Right lobe of liver (tissue), 6 donors: ENCODE measurements around the gene ATF3. TPM values are rescaled to one million over a fixed set of nuclear protein-coding genes. Genes with fewer than 3 reads are reported as not detected.

ENCODE experiments used
- ATAC-seq, 4 donors: fragments of 200-7000 bp; cut with Tn5 transposase; one replicate each; pipeline ENCODE4 v1.9.1; 2020; ENCODE audit warnings: mild to moderate bottlenecking in 4 of 4, moderate library complexity in 4 of 4
- DNase-seq, 3 donors: peaks; one replicate each; pipeline ENCODE4 v3.0.0-alpha.2; 2020
- H3K27ac ChIP-seq, 3 donors: fragments of 200-600 bp; one replicate each; pipeline ENCODE4 v1.8.0; 2022
- H3K27me3 ChIP-seq, 2 donors: fragments of 200-600 bp; one replicate each; pipeline ENCODE4 v1.8.0; 2022
- H3K36me3 ChIP-seq, 4 donors: fragments of 200-600 bp; sonication (generic) in 1 of 4; one replicate each; pipeline versions ENCODE4 v1.5.1 to v1.8.0; 2017 to 2022; ENCODE audit warnings: control low read depth in 1 of 4
- H3K4me1 ChIP-seq, 4 donors: fragments of 200-600 bp; sonication (generic) in 1 of 4; one replicate each; pipeline versions ENCODE4 v1.5.1 to v1.8.0; 2017 to 2022; ENCODE audit warnings: control low read depth in 1 of 4
- H3K4me3 ChIP-seq, 3 donors: fragments of 200-600 bp; one replicate each; pipeline ENCODE4 v1.8.0; 2022
- H3K9me3 ChIP-seq, 4 donors: fragments of 200-600 bp; sonication (generic) in 1 of 4; one replicate each; pipeline versions ENCODE4 v1.5.1 to v1.8.0; 2017 to 2022; ENCODE audit warnings: control low read depth in 1 of 4
- POLR2A ChIP-seq: fragments of 450-650 bp; IDR thresholded peaks from one replicate; pipeline ENCODE4 v1.6.1; 2017; ENCODE audit warnings: antibody characterized with exemption, mild to moderate bottlenecking
- WGBS: methylation state at CpG from one replicate; pipeline ENCODE4 v1.1.6; 2018; ENCODE audit warnings: low coverage, low lambda C conversion rate; ENCODE audit not compliant: insufficient coverage; ENCODE audit errors: missing lambda C conversion rate; 5-methylcytosine and 5-hydroxymethylcytosine counted together
- intact Hi-C, 2 donors: fragments of 100-400 bp; cut with DNase I; formaldehyde crosslinking; loops; one replicate each; pipeline versions ENCODE4 v1.11.2 to v1.14.1; 2022
- total RNA-seq, 6 experiments: library from RNA; depleted of rRNA in 2 of 6; stranded (reverse); fragments of >200 nt in 2 of 6; fragmentation: NEBNext Ultra II Directional in 3 of 6; extraction: Animal tissue kit (Norgen Biotek cat#: 25700) in 3 of 6; gene quantifications; one replicate each; pipeline versions ENCODE4 v1.1.0 to v1.2.4, GENCODE V29; 2016 to 2023
- TF ChIP-seq, protein P1 (sequence below), 4 donors: fragments of 200-600 bp in 3 of 4; fragments of 450-650 bp in 1 of 4; IDR thresholded peaks; one replicate each; pipeline versions ENCODE4 v1.5.1 to v1.8.0; 2016 to 2022; ENCODE audit warnings: antibody characterized with exemption in 4 of 4, mild to moderate bottlenecking in 2 of 4
- donor health status: DM: no; HTN: yes; CAD: no.
- donor health status: DM: no; HTN: no; CAD: no.
- donor health status: DM: no; HTN: no; CAD: no.
- donor health status: DM: no; HTN: yes; CAD: no.
- donor health status: DM: no; HTN: yes; CAD: no.

Gene ATF3
- total RNA-seq, 6 experiments from 2014 or later = 3.7 to 77.2 (median 15.1) TPM

DNA sequence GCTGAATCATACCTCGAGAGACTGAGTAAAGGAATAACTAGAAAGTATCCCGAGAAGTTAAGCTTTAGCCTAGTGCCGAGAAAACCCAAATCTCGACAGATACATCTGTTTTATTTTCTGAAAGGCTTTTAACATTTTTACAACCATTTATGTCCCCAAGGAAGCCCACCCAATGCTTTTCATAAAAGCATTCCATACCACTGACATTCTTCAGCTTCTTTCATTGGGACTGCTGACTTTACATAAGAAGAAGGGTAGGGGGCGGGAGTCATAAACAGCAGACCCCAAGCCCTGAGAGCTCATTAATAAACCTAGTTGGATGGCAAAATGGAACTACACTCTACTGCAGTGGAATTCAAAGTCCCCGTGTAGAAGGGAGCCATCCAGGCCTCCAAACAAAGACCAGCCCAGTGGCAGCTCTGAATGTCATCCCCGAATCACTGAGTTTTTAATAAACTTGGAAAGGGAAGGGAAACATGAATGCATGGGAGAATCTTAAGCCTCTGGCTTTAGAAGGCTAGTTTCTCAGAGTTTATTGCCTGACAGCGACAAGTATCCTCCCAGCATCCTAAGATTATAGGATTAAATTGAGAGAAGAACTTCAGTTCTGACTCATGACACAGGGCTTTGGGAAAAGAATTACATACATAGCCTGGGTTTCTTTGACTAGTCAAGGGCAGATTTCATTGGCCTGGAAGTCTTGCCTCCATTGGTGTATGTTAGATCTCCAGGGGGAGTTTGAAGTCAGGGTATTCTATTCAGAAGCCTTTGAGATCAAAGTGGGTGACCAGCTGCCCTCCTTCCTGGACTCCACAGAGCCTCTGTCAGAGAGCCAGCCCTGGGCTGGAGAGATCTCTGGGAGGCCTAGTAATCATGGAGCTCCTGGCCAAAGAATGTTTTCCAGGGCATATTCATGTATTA lies 3.7 kb downstream of the ATF3 start:
- intact Hi-C loops = no loop called here
- peaks cover 0 to 17% (median 2%) of the 10 kb centered on the region in 4 donors for H3K4me1 ChIP-seq
- H3K27ac ChIP-seq = no peak overlapping the region
- no peak overlapping the region for H3K4me3 ChIP-seq
- ATAC-seq (no peak), DNase-seq (no peak)
- peaks cover 4 to 21% (median 10%) of the 10 kb centered on the region in 4 donors for H3K36me3 ChIP-seq
- no peaks in the 10 kb centered on the region for H3K27me3 ChIP-seq
- WGBS = 60% methylated on average over 5 of the region's 8 CpGs
- no peaks in the 10 kb centered on the region for H3K9me3 ChIP-seq
- TF ChIP-seq, protein P1, sequence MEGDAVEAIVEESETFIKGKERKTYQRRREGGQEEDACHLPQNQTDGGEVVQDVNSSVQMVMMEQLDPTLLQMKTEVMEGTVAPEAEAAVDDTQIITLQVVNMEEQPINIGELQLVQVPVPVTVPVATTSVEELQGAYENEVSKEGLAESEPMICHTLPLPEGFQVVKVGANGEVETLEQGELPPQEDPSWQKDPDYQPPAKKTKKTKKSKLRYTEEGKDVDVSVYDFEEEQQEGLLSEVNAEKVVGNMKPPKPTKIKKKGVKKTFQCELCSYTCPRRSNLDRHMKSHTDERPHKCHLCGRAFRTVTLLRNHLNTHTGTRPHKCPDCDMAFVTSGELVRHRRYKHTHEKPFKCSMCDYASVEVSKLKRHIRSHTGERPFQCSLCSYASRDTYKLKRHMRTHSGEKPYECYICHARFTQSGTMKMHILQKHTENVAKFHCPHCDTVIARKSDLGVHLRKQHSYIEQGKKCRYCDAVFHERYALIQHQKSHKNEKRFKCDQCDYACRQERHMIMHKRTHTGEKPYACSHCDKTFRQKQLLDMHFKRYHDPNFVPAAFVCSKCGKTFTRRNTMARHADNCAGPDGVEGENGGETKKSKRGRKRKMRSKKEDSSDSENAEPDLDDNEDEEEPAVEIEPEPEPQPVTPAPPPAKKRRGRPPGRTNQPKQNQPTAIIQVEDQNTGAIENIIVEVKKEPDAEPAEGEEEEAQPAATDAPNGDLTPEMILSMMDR (IDR thresholded peaks at IDR 0.05) = no peak
- no peak for TF ChIP-seq POLR2A

DNA sequence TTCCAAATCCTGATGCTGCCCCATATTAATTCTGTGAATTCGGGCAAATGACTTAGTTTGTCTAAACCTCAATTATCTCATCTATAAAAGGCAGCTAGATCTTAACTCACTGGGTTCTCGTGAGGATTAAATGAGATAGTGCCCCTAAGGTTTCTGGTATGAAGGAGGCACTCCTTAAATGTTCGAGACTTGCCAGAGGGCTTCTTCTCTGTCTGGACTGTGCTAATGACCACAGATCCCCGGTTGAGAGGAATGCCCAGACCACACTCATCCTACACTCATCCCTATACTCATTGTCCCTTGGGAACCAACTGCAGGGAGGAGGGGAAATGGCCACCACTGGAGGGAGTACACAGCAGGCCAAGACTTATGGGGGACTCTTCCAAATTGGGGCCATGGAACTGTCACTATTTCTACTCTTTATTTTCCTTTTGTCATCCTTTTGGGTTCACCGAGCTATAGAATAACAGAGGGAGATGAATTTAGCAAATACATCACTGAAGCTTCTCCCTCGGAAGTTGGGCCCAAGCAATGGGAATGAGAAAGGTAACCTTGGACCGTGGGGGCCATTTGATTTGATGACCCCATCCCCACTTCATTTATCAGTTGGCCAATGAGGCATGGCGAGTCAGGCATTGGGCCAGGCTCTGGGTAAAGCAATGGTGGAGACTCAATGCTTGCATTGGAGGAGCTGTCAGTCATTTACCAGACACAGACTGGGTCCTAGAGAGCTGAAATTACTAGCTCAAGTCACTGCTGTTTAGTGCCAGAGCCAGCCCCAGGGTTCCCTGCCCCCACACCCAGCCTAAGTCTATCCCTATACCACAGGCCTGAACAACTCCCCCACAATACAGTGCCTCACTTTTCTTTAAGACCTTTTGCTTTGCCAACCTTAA lies 5.1 kb downstream of the ATF3 start:
- TF ChIP-seq, protein P1 (IDR thresholded peaks at IDR 0.05) = no peak
- no peak for TF ChIP-seq POLR2A
- no peaks in the 10 kb centered on the region for H3K9me3 ChIP-seq
- no peak for ATAC-seq
- no peaks in the 10 kb centered on the region for H3K27me3 ChIP-seq
- peaks cover 0 to 17% (median 2%) of the 10 kb centered on the region in 4 donors for H3K4me1 ChIP-seq
- no peak overlapping the region for H3K27ac ChIP-seq
- 97% methylated on average over 7 of the region's 8 CpGs for WGBS
- H3K36me3 ChIP-seq = peaks cover 9 to 33% (median 13%) of the 10 kb centered on the region in 4 donors
- intact Hi-C loops = no loop called here
- no peak for DNase-seq
- no peak overlapping the region for H3K4me3 ChIP-seq

DNA sequence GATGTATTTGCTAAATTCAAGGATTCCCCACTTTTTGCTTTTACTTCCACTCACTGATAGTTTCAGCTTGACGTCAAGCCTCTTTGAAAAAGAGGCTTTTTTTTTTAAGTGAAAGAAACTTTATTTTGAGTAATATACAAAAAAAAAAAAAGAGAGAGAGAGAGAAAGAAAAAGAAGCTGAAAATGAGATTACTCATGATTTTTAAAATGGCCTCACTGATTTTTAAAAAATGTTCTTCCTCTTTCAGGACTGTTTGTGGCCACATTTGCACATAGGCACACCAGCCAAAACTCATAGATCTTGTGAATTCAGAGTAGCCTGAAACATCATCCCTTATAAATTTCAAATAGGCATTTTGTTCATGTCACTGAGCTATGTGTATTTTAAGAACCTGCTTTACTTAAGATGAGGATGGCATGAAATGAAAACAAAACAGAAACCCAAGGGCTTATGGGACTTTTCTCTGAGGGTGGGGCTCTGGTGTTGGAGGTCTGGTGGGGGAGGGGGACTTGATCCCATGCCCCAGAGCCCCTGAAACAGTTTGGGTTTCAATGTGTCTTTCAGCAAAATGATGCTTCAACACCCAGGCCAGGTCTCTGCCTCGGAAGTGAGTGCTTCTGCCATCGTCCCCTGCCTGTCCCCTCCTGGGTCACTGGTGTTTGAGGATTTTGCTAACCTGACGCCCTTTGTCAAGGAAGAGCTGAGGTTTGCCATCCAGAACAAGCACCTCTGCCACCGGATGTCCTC lies 6.1 kb downstream of the ATF3 start:
- Histone ChIP-seq H3K4me1 (peaks cover 0 to 17% (median 2%) of the 10 kb centered on the region in 4 donors), H3K4me3 (no peak overlapping the region), H3K27me3 (no peaks in the 10 kb centered on the region), H3K36me3 (peaks cover 9 to 43% (median 18%) of the 10 kb centered on the region in 4 donors), H3K9me3 (no peaks in the 10 kb centered on the region), H3K27ac (no peak overlapping the region)
- DNase-seq (no peak), ATAC-seq (no peak)
- intact Hi-C loops = no loop called here
- WGBS = 81% methylated on average over 3 of the region's 5 CpGs
- TF ChIP-seq, protein P1 (IDR thresholded peaks at IDR 0.05) = no peak
- TF ChIP-seq POLR2A = no peak

DNA sequence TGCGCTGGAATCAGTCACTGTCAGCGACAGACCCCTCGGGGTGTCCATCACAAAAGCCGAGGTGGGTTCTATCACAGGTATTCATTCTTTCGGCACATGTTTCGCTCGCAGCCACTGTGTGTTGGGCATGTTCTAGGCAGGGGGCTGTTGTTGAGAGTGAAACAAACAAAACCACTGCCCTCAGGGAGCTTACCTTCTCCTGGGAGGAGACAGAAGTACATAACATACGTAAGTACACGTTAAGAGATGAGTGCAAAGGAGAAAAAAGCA lies 6.6 kb downstream of the ATF3 start:
- H3K27me3 ChIP-seq = no peaks in the 10 kb centered on the region
- DNase-seq = no peak
- no peaks in the 10 kb centered on the region for H3K9me3 ChIP-seq
- 86% methylated on average over 6 of the region's 9 CpGs for WGBS
- peaks cover 0 to 15% (median 2%) of the 10 kb centered on the region in 4 donors for H3K4me1 ChIP-seq
- no peak for TF ChIP-seq POLR2A
- TF ChIP-seq, protein P1 (IDR thresholded peaks at IDR 0.05) = no peak
- no peak overlapping the region for H3K27ac ChIP-seq
- intact Hi-C loops = no loop called here
- H3K4me3 ChIP-seq = no peak overlapping the region
- ATAC-seq = no peak
- H3K36me3 ChIP-seq = peaks cover 9 to 48% (median 21%) of the 10 kb centered on the region in 4 donors
